ENCODE measurements around the gene MUC22. TPM values are rescaled to one million over a fixed set of nuclear protein-coding genes. Genes with fewer than 3 reads are reported as not detected.
A peak's percentile ranks its signal among the peaks of the same experiment; 100 is the strongest.
"Not testable (repeated sequence)": the region's sequence is repeated elsewhere in the genome, so short reads cannot be mapped to it uniquely, and the experiment has no call there.

MUC22 gene
- total RNA-seq, 1 experiment from 2014 or later: not detected

DNA sequence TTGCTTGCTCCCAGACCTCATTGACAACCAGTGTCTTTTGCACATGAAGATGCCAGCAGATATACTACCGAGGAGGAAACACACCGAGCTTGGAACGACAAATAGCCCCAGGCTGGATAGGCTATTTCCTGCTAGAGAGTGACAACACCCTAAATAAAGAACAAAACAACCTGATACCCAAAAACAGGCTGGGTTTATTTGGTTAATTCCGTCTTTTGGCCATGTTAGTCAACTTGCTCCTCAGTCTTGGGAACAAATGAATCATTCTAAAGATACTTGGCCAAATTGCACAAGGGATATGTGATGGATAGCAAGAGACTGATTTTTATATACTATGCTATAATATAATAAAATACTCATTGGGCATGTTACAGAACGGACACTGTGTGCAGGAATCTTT, 11.5 kb upstream of the MUC22 start:
- no peak for DNase-seq (ENCODE audit: low read depth)

GRCh38 chr6:31000067-31000860, 10.0 kb upstream of the MUC22 start:
- not testable (repeated sequence) for DNase-seq (ENCODE audit: low read depth)

DNA sequence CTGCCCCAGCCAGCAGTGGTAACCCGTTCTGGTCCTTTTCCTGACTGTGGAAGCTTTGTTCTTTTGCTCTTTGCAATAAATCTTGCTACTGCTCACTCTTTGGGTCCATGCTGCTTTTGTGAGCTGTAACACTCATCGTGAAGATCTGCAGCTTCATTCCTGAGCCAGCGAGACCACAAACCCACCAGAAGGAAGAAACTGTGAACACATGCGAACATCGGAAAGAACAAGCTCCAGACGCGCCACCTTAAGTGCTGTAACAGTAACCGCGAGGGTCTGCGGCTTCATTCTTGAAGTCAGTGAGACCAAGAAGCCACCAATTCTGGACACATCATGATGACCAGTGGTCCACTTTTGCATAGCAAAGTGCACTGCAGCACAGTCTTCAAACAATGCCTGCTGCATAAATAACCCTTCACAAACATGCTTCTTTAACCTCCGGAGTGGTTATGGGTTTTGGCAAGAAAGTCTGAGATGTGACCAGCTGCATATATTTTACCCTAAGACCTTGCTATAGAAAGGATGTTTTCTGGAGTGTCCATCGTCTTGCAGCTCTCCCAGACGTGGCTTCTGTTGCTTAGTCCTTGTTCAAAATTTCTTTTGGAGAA, 8.9 kb upstream of the MUC22 start:
- no peak for DNase-seq (ENCODE audit: low read depth)

GRCh38 chr6:31002471-31002870, 7.8 kb upstream of the MUC22 start:
- no peak for DNase-seq (ENCODE audit: low read depth)

DNA sequence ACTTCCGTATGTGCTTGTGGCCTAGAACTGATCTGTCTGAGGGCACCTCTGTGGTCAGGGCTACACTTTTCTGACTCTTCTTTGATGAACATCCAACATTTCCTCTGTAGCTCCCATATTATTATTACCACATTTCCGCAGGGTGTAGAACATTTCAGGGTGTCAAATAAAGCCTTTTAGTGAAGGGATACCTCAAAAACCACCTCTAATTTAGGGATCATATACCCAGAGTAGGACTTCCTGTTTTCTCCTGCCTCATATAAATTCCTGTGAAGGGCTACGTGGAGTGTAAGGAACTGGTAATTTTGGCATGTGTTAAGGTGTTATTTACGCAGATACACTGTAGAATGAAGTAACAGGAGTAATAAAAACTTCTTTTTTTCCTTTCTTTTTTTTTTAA, 5.5 kb upstream of the MUC22 start:
- no peak for DNase-seq (ENCODE audit: low read depth)

DNA sequence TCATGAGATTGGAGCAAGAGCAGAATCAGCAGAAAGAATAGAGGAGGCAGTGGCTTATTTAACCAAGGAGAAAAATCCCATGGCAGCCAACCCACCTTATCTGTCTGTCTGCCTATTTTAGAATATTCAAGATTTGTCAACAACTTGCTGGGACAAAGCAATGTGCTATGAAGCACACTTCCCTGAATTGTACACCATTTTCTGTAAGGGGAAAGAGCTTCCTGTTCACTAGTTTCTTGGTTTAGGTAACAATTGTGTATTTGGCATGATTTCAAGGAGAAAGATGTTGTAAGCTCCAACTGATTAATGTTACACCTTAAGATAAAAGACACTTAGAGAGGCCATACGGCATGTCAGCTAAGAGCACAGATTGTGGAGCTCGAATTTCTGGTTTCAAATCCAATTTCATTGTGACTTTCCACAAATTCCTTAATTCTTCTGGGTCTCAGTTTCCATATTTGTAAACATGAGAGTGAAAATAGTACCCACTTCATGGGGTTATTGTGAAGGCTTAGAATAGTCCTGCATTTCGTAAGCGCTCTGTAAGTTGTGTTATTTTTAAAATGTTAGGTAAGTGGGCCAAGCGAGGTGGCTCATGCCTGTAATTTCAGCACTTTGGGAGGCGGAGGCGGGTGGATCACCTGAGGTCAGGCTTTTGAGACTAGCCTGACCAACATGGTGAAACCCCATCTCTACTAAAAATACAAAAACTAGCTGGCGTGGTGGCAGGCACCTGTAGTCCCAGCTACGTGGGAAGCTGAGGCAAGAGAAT, 4.8 kb upstream of the MUC22 start:
- no peak for DNase-seq (ENCODE audit: low read depth)

GRCh38 chr6:31007694-31008093, 2.6 kb upstream of the MUC22 start:
- DNase-seq (ENCODE audit: low read depth): peak; percentile 99

GRCh38 chr6:31008165-31008564, 2.1 kb upstream of the MUC22 start:
- DNase-seq (ENCODE audit: low read depth): no peak

DNA sequence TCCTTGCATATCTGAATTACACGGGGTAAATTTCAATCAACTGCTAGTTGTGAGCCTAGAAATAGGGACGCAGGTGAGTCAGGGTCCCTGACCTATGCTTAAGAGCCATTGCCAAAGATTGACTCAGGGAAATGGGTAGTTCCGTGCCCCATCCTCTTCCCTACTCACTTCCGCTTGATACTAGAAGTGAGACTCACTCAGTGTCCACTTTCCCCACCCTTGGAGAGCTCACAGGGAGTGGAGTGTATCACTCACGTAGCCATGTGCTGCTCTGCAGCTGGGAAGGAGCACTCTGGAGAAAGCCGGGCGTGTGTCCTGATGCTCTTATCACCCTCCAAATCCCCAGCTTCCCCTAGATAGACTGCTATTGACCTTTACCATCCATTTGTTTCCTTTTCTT, 543 bp upstream of the MUC22 start:
- no peak for DNase-seq (ENCODE audit: low read depth)

DNA sequence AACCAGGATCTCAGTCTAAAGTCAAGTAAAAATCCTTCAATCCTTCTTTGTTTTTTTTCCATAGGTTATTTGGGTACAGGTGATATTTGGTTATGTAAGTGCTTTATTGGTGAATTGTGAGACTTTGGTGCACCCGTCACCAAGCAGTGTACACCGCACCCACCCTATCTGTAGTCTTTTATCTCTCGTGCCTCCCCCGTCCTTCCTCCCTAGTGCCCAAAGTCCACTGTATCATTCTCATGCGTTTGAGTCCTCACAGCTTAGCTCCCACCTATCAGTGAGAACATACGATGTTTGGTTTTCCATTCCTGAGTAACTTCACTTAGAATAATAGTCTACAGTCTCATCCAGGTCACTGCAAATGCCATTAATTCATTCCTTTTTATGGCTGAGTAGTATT, 879 bp downstream of the MUC22 start:
- no peak for DNase-seq (ENCODE audit: low read depth)

GRCh38 chr6:31016659-31017299, 6.5 kb downstream of the MUC22 start:
- DNase-seq (ENCODE audit: low read depth): no peak

- not testable (repeated sequence) for DNase-seq (ENCODE audit: low read depth)
These were observed 7.2 kb downstream of the MUC22 start for GRCh38 chr6:31017436-31017835.

- no peak for DNase-seq (ENCODE audit: low read depth)
These were observed 9.8 kb downstream of the MUC22 start for GRCh38 chr6:31020057-31020456.

GRCh38 chr6:31020631-31021255, 10.5 kb downstream of the MUC22 start:
- not testable (repeated sequence) for DNase-seq (ENCODE audit: low read depth)

DNA sequence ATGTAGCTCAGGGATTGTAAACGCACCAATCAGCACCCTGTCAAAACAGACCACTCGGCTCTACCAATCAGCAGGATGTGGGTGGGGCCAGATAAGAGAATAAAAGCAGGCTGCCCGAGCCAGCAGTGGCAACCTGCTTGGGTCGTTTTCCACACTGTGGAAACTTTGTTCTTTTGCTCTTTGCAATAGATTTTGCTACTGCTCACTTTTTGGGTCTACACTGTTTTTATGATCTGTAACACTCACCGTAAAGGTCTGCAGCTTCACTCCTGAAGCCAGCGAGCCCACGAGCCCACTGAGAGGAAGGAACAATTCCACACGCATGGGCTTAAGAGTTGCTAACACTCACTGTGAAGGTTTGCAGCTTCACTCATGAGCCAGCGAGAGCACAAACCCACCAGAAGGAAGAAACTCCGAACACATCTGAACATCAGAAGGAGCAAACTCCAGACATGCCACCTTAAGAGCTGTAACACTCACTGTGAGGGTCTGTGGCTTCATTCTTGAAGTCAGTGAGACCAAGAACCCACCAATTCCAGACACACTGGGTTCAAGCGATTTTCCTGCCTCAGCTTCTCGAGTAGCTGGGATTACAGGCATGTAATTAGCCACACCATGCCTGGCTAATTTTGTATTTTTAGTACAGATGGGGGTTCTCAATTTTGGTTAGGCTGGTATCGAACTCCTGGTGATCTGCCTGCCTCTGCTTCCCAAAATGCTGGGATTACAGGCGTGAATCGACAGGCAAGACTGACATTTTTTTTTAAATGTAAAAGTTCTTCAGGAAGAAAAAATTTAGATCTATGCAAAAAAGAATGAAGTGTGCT, 11.6 kb downstream of the MUC22 start:
- DNase-seq (ENCODE audit: low read depth): not testable (repeated sequence)

- no peak for DNase-seq (ENCODE audit: low read depth)
These were observed 15.3 kb downstream of the MUC22 start for GRCh38 chr6:31025595-31025994.

DNA sequence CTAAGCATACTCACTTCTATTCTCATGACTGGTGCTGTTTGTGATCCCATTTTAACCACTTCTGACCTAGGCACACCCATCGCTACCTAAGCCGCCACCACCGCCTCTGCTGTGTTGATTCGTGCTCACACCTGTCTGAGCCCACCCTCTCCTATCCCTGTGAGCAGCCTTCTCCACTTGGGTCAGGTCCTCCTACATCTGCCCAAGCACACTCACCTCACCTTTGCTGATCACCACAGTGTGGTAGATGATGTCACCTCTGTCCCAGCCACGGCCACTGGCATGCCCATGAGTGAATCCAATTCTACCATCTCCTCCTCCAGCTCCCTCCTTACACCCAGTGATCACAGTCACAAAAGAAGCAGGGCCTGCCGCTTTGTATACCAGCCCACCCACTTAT, 20.8 kb downstream of the MUC22 start:
- DNase-seq (ENCODE audit: low read depth): no peak

- no peak for DNase-seq (ENCODE audit: low read depth)
These were observed 22.8 kb downstream of the MUC22 start for GRCh38 chr6:31033075-31033474.

- DNase-seq (ENCODE audit: low read depth): no peak
These were observed 25.7 kb downstream of the MUC22 start for GRCh38 chr6:31035862-31036497.

- DNase-seq (ENCODE audit: low read depth): no peak
These were observed 26.9 kb downstream of the MUC22 start for GRCh38 chr6:31037169-31037568.
